Measurements from ENCODE around the gene CCDC78.

CCDC78 gene

GRCh38 chr16:676913-677312 lies 49.3 kb downstream of the CCDC78 start:
- peak; percentile 88 for DNase-seq

GRCh38 chr16:676565-676902 lies 49.7 kb downstream of the CCDC78 start:
- no peak for DNase-seq

- DNase-seq = no peak
Measured at GRCh38 chr16:675884-676564, 50.2 kb downstream of the CCDC78 start.

- no peak for DNase-seq
Measured at GRCh38 chr16:674968-675883, 51.0 kb downstream of the CCDC78 start, which contains the start of gene RHBDL1. TSS of gene RHBDL1 (plus strand) at chr16:675671. CDS start at chr16:675791, 120 bp downstream.

GRCh38 chr16:674214-674881 lies 51.9 kb downstream of the CCDC78 start:
- no peak for DNase-seq

- DNase-seq = no peak
Measured at GRCh38 chr16:673399-673991, 52.7 kb downstream of the CCDC78 start.

- no peak for DNase-seq
Measured at GRCh38 chr16:672851-673250, 53.4 kb downstream of the CCDC78 start.

Measured in NCI-H1105 treated with DMSO at 0.1 percent for 48 hours (cell line).